ENCODE measurements around the gene CYBRD1. TPM values are rescaled to one million over a fixed set of nuclear protein-coding genes. Genes with fewer than 3 reads are reported as not detected.
"Not testable (repeated sequence)": the region's sequence is repeated elsewhere in the genome, so short reads cannot be mapped to it uniquely, and the experiment has no call there.

The CYBRD1 gene
- total RNA-seq, 1 donor from 2014 or later = 25.0 TPM

GRCh38 chr2:171515672-171516298, 6.5 kb upstream of the CYBRD1 start:
- DNase-seq (ENCODE audit: low read depth in 2 of 2) = peak in 1 of 2 donors; percentile 61

- no peak for DNase-seq (ENCODE audit: low read depth in 2 of 2)
These were observed 5.5 kb upstream of the CYBRD1 start for GRCh38 chr2:171516793-171517192.

GRCh38 chr2:171520471-171520870, 1.8 kb upstream of the CYBRD1 start:
- DNase-seq (ENCODE audit: low read depth in 2 of 2) = no peak

- DNase-seq (ENCODE audit: low read depth in 2 of 2) = no peak
These were observed 768 bp upstream of the CYBRD1 start for GRCh38 chr2:171521361-171522051.

GRCh38 chr2:171522788-171523087, 464 bp downstream of the CYBRD1 start:
- peak; percentile 37 to 46 for DNase-seq (ENCODE audit: low read depth in 2 of 2)

GRCh38 chr2:171523088-171524017, 1.1 kb downstream of the CYBRD1 start:
- peak; percentile 71 to 81 for DNase-seq (ENCODE audit: low read depth in 2 of 2)

- peak in 1 of 2 donors; percentile 15 for DNase-seq (ENCODE audit: low read depth in 2 of 2)
These were observed 1.7 kb downstream of the CYBRD1 start for GRCh38 chr2:171524018-171524401.

GRCh38 chr2:171529914-171530313, 7.6 kb downstream of the CYBRD1 start:
- DNase-seq (ENCODE audit: low read depth in 2 of 2) = peak in 1 of 2 donors; percentile 12

GRCh38 chr2:171530378-171530777, 8.1 kb downstream of the CYBRD1 start:
- DNase-seq (ENCODE audit: low read depth in 2 of 2) = no peak

GRCh38 chr2:171530859-171531258, 8.6 kb downstream of the CYBRD1 start:
- DNase-seq (ENCODE audit: low read depth in 2 of 2) = not testable (repeated sequence)

- peak; percentile 71 to 78 for DNase-seq (ENCODE audit: low read depth in 2 of 2)
These were observed 9.0 kb downstream of the CYBRD1 start for GRCh38 chr2:171531291-171531690.

- DNase-seq (ENCODE audit: low read depth in 2 of 2) = peak in 1 of 2 donors; percentile 38
These were observed 9.7 kb downstream of the CYBRD1 start for GRCh38 chr2:171531836-171532450.

- DNase-seq (ENCODE audit: low read depth in 2 of 2) = no peak
These were observed 11.1 kb downstream of the CYBRD1 start for GRCh38 chr2:171533331-171533730.

GRCh38 chr2:171535528-171535927, 13.3 kb downstream of the CYBRD1 start:
- not testable (repeated sequence) for DNase-seq (ENCODE audit: low read depth in 2 of 2)

- no peak for DNase-seq (ENCODE audit: low read depth in 2 of 2)
These were observed 18.2 kb downstream of the CYBRD1 start for GRCh38 chr2:171540437-171540836.

GRCh38 chr2:171541202-171541887, 19.1 kb downstream of the CYBRD1 start:
- no peak for DNase-seq (ENCODE audit: low read depth in 2 of 2)

GRCh38 chr2:171545086-171545485, 22.8 kb downstream of the CYBRD1 start:
- DNase-seq (ENCODE audit: low read depth in 2 of 2) = peak; percentile 32 to 42

- no peak for DNase-seq (ENCODE audit: low read depth in 2 of 2)
These were observed 25.0 kb downstream of the CYBRD1 start for GRCh38 chr2:171547256-171547655.

- DNase-seq (ENCODE audit: low read depth in 2 of 2) = no peak
These were observed 25.4 kb downstream of the CYBRD1 start for GRCh38 chr2:171547720-171548119.

GRCh38 chr2:171550613-171551012, 28.3 kb downstream of the CYBRD1 start:
- no peak for DNase-seq (ENCODE audit: low read depth in 2 of 2)

GRCh38 chr2:171551836-171552235, 29.6 kb downstream of the CYBRD1 start:
- no peak for DNase-seq (ENCODE audit: low read depth in 2 of 2)

All from lung microvascular endothelial cell (primary cell).